Measurements from ENCODE around the gene IL7R. TPM values are rescaled to one million over a fixed set of nuclear protein-coding genes. Genes with fewer than 3 reads are reported as not detected.

Gene IL7R
- total RNA-seq, 1 donor from 2014 or later = 0.54 TPM

GRCh38 chr5:35849860-35850259 lies 6.8 kb upstream of the IL7R start:
- no peak overlapping the region for H3K4me3 Mint-ChIP-seq (ENCODE audit: unreplicated experiment)
- no peak for DNase-seq (ENCODE audit: low spot score)
- H3K36me3 Mint-ChIP-seq (ENCODE audit: low read depth, unreplicated experiment) = no peaks in the 10 kb centered on the region
- no peaks in the 10 kb centered on the region for H3K4me1 Mint-ChIP-seq (ENCODE audit: unreplicated experiment)
- TF ChIP-seq CTCF (IDR thresholded peaks at IDR 0.05; ENCODE audit: unreplicated experiment) = no peak
- H3K27ac Mint-ChIP-seq (ENCODE audit: unreplicated experiment) = no peak overlapping the region
- peaks cover 6% of the 10 kb centered on the region for H3K9me3 Mint-ChIP-seq (ENCODE audit: unreplicated experiment)
- H3K27me3 Mint-ChIP-seq (ENCODE audit: unreplicated experiment) = peaks cover 1% of the 10 kb centered on the region

- Mint-ChIP-seq H3K27ac (ENCODE audit: unreplicated experiment) (no peak overlapping the region), H3K9me3 (ENCODE audit: unreplicated experiment) (peaks cover 6% of the 10 kb centered on the region), H3K36me3 (ENCODE audit: low read depth, unreplicated experiment) (no peaks in the 10 kb centered on the region), H3K4me3 (ENCODE audit: unreplicated experiment) (no peak overlapping the region), H3K4me1 (ENCODE audit: unreplicated experiment) (no peaks in the 10 kb centered on the region), H3K27me3 (ENCODE audit: unreplicated experiment) (peaks cover 1% of the 10 kb centered on the region)
- TF ChIP-seq CTCF (IDR thresholded peaks at IDR 0.05; ENCODE audit: unreplicated experiment) = no peak
- no peak for DNase-seq (ENCODE audit: low spot score)
Measured at GRCh38 chr5:35850967-35851680, 5.6 kb upstream of the IL7R start.

DNA sequence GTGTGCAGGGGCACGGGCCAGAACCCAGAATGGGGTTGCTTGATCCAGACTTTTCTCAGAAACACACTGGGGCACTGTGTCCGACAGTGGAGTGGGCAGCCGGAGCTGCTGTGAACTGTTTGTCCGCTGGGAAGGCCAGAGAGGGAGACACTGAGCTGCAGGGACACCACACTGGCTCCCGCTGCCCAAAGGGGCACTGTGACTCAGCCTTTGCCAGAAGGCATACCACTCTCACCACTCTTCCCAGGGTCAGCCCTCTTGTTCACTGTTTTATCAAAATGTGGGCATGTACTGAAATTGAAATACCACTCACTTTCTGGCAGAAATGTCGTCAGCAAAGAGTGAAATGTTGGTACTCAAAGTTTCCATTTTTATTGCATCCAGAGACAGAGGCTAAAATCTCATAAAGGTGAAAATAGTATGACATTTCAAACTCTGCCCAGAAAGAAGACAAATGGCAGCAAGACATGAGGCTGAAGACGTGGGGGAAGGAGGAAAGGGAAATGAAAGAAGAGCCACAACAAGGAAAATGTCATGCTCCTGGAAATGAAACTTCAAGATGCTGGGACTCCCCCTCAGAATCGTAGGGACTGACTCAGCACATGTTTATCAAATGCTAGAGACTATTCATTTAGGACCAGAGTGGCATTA lies 4.5 kb upstream of the IL7R start:
- Mint-ChIP-seq H3K27ac (ENCODE audit: unreplicated experiment) (no peak overlapping the region), H3K9me3 (ENCODE audit: unreplicated experiment) (no peaks in the 10 kb centered on the region), H3K4me1 (ENCODE audit: unreplicated experiment) (peaks cover 6% of the 10 kb centered on the region), H3K4me3 (ENCODE audit: unreplicated experiment) (no peak overlapping the region), H3K27me3 (ENCODE audit: unreplicated experiment) (peaks cover 1% of the 10 kb centered on the region), H3K36me3 (ENCODE audit: low read depth, unreplicated experiment) (no peaks in the 10 kb centered on the region)
- DNase-seq (ENCODE audit: low spot score) = no peak
- no peak for TF ChIP-seq CTCF (IDR thresholded peaks at IDR 0.05; ENCODE audit: unreplicated experiment)

DNA sequence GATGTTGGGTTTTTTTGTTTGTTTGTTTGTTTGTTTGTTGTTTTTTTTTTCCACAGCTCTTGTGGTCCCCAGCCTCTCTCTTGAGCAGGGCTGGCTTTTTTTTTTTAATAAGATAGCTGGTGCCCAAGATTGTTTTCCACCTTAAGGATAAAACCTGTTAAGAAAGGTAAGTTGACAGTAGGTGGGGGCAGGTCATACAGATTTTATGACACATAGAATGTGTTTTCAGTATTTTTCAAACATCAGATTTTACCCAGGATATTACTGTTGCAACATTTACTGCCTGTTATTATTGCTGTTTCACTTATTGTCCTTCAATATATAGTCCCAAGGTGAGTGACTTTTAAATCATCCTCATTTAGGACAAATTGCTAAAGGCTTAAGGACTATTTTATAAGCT lies 3.9 kb upstream of the IL7R start:
- H3K36me3 Mint-ChIP-seq (ENCODE audit: low read depth, unreplicated experiment) = no peaks in the 10 kb centered on the region
- H3K4me3 Mint-ChIP-seq (ENCODE audit: unreplicated experiment) = no peak overlapping the region
- H3K4me1 Mint-ChIP-seq (ENCODE audit: unreplicated experiment) = peaks cover 6% of the 10 kb centered on the region
- peaks cover 1% of the 10 kb centered on the region for H3K27me3 Mint-ChIP-seq (ENCODE audit: unreplicated experiment)
- no peak for DNase-seq (ENCODE audit: low spot score)
- H3K9me3 Mint-ChIP-seq (ENCODE audit: unreplicated experiment) = no peaks in the 10 kb centered on the region
- TF ChIP-seq CTCF (IDR thresholded peaks at IDR 0.05; ENCODE audit: unreplicated experiment) = no peak
- H3K27ac Mint-ChIP-seq (ENCODE audit: unreplicated experiment) = no peak overlapping the region

- Mint-ChIP-seq H3K4me3 (ENCODE audit: unreplicated experiment) (no peak overlapping the region), H3K4me1 (ENCODE audit: unreplicated experiment) (peaks cover 6% of the 10 kb centered on the region), H3K27ac (ENCODE audit: unreplicated experiment) (no peak overlapping the region), H3K9me3 (ENCODE audit: unreplicated experiment) (no peaks in the 10 kb centered on the region), H3K36me3 (ENCODE audit: low read depth, unreplicated experiment) (no peaks in the 10 kb centered on the region), H3K27me3 (ENCODE audit: unreplicated experiment) (peaks cover 1% of the 10 kb centered on the region)
- DNase-seq (ENCODE audit: low spot score) = no peak
- no peak for TF ChIP-seq CTCF (IDR thresholded peaks at IDR 0.05; ENCODE audit: unreplicated experiment)
Measured at GRCh38 chr5:35853631-35854030, 3.1 kb upstream of the IL7R start.

Data from endothelial cell (in vitro differentiated cells).